ENCODE data around the gene PLEKHH2.
A peak's percentile ranks its signal among the peaks of the same experiment; 100 is the strongest.
"Not testable (repeated sequence)": the region's sequence is repeated elsewhere in the genome, so short reads cannot be mapped to it uniquely, and the experiment has no call there.

The PLEKHH2 gene

GRCh38 chr2:43636621-43637020 lies 439 bp upstream of the PLEKHH2 start:
- no peak for DNase-seq (ENCODE audit: low spot score)

GRCh38 chr2:43642363-43642762 lies 5.3 kb downstream of the PLEKHH2 start:
- DNase-seq (ENCODE audit: low spot score), result no peak

- no peak for DNase-seq (ENCODE audit: low spot score)
These were observed 6.6 kb downstream of the PLEKHH2 start for GRCh38 chr2:43643680-43644079.

GRCh38 chr2:43648994-43649701 lies 12.1 kb downstream of the PLEKHH2 start:
- DNase-seq (ENCODE audit: low spot score), result no peak

GRCh38 chr2:43653506-43653905 lies 16.4 kb downstream of the PLEKHH2 start:
- DNase-seq (ENCODE audit: low spot score), result no peak

GRCh38 chr2:43657241-43657640 lies 20.2 kb downstream of the PLEKHH2 start:
- no peak for DNase-seq (ENCODE audit: low spot score)

- no peak for DNase-seq (ENCODE audit: low spot score)
These were observed 38.7 kb downstream of the PLEKHH2 start for GRCh38 chr2:43675646-43676321.

GRCh38 chr2:43676322-43677050 lies 39.4 kb downstream of the PLEKHH2 start, which contains the start of gene C1GALT1C1L:
C1GALT1C1L (minus strand) TSS chr2:43676429; CDS start chr2:43676322, 107 bp downstream.
- DNase-seq (ENCODE audit: low spot score), result peak; percentile 77

- DNase-seq (ENCODE audit: low spot score), result not testable (repeated sequence)
These were observed 40.7 kb downstream of the PLEKHH2 start for GRCh38 chr2:43677783-43678182.

- DNase-seq (ENCODE audit: low spot score), result no peak
These were observed 48.3 kb downstream of the PLEKHH2 start for GRCh38 chr2:43685357-43685756.

GRCh38 chr2:43689999-43690398 lies 52.9 kb downstream of the PLEKHH2 start:
- no peak for DNase-seq (ENCODE audit: low spot score)

GRCh38 chr2:43692428-43692994 lies 55.5 kb downstream of the PLEKHH2 start:
- DNase-seq (ENCODE audit: low spot score), result no peak

GRCh38 chr2:43698140-43698539 lies 61.1 kb downstream of the PLEKHH2 start:
- DNase-seq (ENCODE audit: low spot score), result not testable (repeated sequence)

- no peak for DNase-seq (ENCODE audit: low spot score)
These were observed 62.7 kb downstream of the PLEKHH2 start for GRCh38 chr2:43699761-43700160.

GRCh38 chr2:43701111-43701510 lies 64.1 kb downstream of the PLEKHH2 start:
- DNase-seq (ENCODE audit: low spot score), result no peak

GRCh38 chr2:43707255-43708015 lies 70.4 kb downstream of the PLEKHH2 start:
- no peak for DNase-seq (ENCODE audit: low spot score)

GRCh38 chr2:43708178-43708577 lies 71.1 kb downstream of the PLEKHH2 start:
- no peak for DNase-seq (ENCODE audit: low spot score)

- DNase-seq (ENCODE audit: low spot score), result no peak
These were observed 71.8 kb downstream of the PLEKHH2 start for GRCh38 chr2:43708891-43709290.

- DNase-seq (ENCODE audit: low spot score), result no peak
These were observed 73.8 kb downstream of the PLEKHH2 start for GRCh38 chr2:43710866-43711265.

- no peak for DNase-seq (ENCODE audit: low spot score)
These were observed 77.1 kb downstream of the PLEKHH2 start for GRCh38 chr2:43714164-43714563.

- DNase-seq (ENCODE audit: low spot score), result no peak
These were observed 78.4 kb downstream of the PLEKHH2 start for GRCh38 chr2:43715300-43716098.
